ENCODE results near the gene GCH1.

GCH1 gene

DNA sequence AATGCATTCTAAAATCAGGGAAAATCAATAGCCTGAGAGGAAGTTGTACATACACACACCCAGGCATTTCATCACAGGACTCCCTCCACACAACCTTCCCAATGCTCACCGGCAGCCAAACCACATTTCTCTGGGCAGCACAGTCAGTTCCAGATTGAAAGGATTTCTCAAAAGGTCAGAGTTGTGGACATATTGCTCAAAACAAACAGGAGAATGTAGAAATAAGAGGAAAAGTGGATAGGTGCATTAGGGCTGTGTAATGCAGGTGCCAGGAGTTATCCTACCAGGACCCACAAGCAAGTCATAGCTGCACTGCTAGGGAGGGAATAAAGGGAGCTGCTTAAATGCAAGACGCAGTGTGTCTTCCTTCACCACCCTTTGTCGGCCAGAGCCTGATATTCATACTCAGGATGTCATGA lies 62.9 kb downstream of the GCH1 start:
- Histone ChIP-seq H4K20me1 (ENCODE audit: insufficient read depth, low read length) (no peaks in the 10 kb centered on the region), H3F3A (ENCODE audit: insufficient read depth, low read length) (no peaks in the 10 kb centered on the region), H2AFZ (ENCODE audit: low read length) (no peak overlapping the region), H3K4me2 (ENCODE audit: low read depth, low read length) (no peak overlapping the region), H3K36me3 (replicated peaks; ENCODE audit: insufficient read depth, low read length) (no peaks in the 10 kb centered on the region), H3K9me3 (replicated peaks; ENCODE audit: insufficient read depth, low read length) (no peaks in the 10 kb centered on the region), H3K27me3 (replicated peaks; ENCODE audit: insufficient read depth, low read length) (no peaks in the 10 kb centered on the region), H3K9ac (ENCODE audit: low read length) (no peak overlapping the region), H3K4me3 (ENCODE audit: low read length) (no peak overlapping the region), H3K27ac (ENCODE audit: low read length) (no peak overlapping the region), H3K9me2 (replicated peaks; ENCODE audit: insufficient read depth, low read length) (no peaks in the 10 kb centered on the region), H3K79me2 (ENCODE audit: low read length) (no peaks in the 10 kb centered on the region), H3K4me1 (ENCODE audit: low read length) (no peaks in the 10 kb centered on the region)
- DNase-seq: no peak
- TF ChIP-seq EZH2phosphoT487 (IDR thresholded peaks at IDR 0.05; ENCODE audit: low read length) (no peak), CTCF (IDR thresholded peaks at IDR 0.05; ENCODE audit: low read length) (no peak), EZH2 (optimal IDR thresholded peaks at IDR 0.05; ENCODE audit: low read depth, low read length) (no peak)

- Histone ChIP-seq H3K4me1 (ENCODE audit: low read length) (no peaks in the 10 kb centered on the region), H3F3A (ENCODE audit: insufficient read depth, low read length) (no peaks in the 10 kb centered on the region), H3K4me3 (ENCODE audit: low read length) (no peak overlapping the region), H4K20me1 (ENCODE audit: insufficient read depth, low read length) (no peaks in the 10 kb centered on the region), H3K9ac (ENCODE audit: low read length) (no peak overlapping the region), H3K79me2 (ENCODE audit: low read length) (no peaks in the 10 kb centered on the region), H3K4me2 (ENCODE audit: low read depth, low read length) (no peak overlapping the region), H3K27me3 (replicated peaks; ENCODE audit: insufficient read depth, low read length) (no peaks in the 10 kb centered on the region), H3K9me2 (replicated peaks; ENCODE audit: insufficient read depth, low read length) (no peaks in the 10 kb centered on the region), H3K9me3 (replicated peaks; ENCODE audit: insufficient read depth, low read length) (no peaks in the 10 kb centered on the region), H3K36me3 (replicated peaks; ENCODE audit: insufficient read depth, low read length) (no peaks in the 10 kb centered on the region), H2AFZ (ENCODE audit: low read length) (no peak overlapping the region), H3K27ac (ENCODE audit: low read length) (no peak overlapping the region)
- TF ChIP-seq EZH2 (optimal IDR thresholded peaks at IDR 0.05; ENCODE audit: low read depth, low read length) (no peak), EZH2phosphoT487 (IDR thresholded peaks at IDR 0.05; ENCODE audit: low read length) (no peak), CTCF (IDR thresholded peaks at IDR 0.05; ENCODE audit: low read length) (no peak)
- no peak for DNase-seq
Observed at GRCh38 chr14:54838931-54839512, 63.6 kb downstream of the GCH1 start.

DNA sequence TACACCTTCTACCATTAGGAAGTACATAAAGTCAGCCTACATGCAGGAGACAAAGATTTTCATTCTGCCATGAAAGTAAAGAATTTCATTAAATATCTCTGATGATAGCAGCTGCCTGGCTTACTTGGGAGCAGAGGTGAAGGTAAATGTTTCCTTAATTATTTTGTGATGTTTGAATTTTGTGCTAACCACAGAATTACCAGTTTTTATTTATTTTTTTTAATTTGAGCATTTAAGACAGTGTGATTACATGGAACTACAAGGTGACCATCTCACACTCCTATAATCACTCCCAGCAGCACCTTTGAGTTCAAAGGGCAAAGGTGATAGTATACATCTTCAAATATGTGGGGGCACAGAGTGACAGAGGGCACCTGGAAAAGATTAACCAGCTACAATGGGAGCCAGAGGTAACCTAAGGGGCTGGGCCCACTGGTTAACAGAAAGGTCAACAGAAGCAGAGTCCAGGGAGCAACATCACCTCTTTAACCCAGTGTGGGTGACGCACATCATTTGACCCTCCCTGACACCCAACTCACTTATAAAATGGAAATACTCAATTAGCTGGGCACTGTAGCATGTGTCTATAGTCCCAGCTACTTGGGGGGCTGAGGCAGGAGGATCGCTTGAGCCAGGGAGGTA lies 65.0 kb downstream of the GCH1 start:
- Histone ChIP-seq H3K9me3 (replicated peaks; ENCODE audit: insufficient read depth, low read length) (no peaks in the 10 kb centered on the region), H3K9me2 (replicated peaks; ENCODE audit: insufficient read depth, low read length) (no peaks in the 10 kb centered on the region), H3K4me2 (ENCODE audit: low read depth, low read length) (no peak overlapping the region), H4K20me1 (ENCODE audit: insufficient read depth, low read length) (no peaks in the 10 kb centered on the region), H3K79me2 (ENCODE audit: low read length) (no peaks in the 10 kb centered on the region), H2AFZ (ENCODE audit: low read length) (no peak overlapping the region), H3F3A (ENCODE audit: insufficient read depth, low read length) (no peaks in the 10 kb centered on the region), H3K9ac (ENCODE audit: low read length) (no peak overlapping the region), H3K4me1 (ENCODE audit: low read length) (no peaks in the 10 kb centered on the region), H3K27ac (ENCODE audit: low read length) (no peak overlapping the region), H3K4me3 (ENCODE audit: low read length) (no peak overlapping the region), H3K27me3 (replicated peaks; ENCODE audit: insufficient read depth, low read length) (no peaks in the 10 kb centered on the region), H3K36me3 (replicated peaks; ENCODE audit: insufficient read depth, low read length) (no peaks in the 10 kb centered on the region)
- no peak for DNase-seq
- no peak for TF ChIP-seq EZH2phosphoT487 (IDR thresholded peaks at IDR 0.05; ENCODE audit: low read length)
- TF ChIP-seq EZH2 (optimal IDR thresholded peaks at IDR 0.05; ENCODE audit: low read depth, low read length): no peak
- no peak for TF ChIP-seq CTCF (IDR thresholded peaks at IDR 0.05; ENCODE audit: low read length)

Data from MM.1S (cell line).